ENCODE results near the gene C2CD2.
A peak's percentile ranks its signal among the peaks of the same experiment; 100 is the strongest.
"Not testable (repeated sequence)": the region's sequence is repeated elsewhere in the genome, so short reads cannot be mapped to it uniquely, and the experiment has no call there.

The C2CD2 gene

DNA sequence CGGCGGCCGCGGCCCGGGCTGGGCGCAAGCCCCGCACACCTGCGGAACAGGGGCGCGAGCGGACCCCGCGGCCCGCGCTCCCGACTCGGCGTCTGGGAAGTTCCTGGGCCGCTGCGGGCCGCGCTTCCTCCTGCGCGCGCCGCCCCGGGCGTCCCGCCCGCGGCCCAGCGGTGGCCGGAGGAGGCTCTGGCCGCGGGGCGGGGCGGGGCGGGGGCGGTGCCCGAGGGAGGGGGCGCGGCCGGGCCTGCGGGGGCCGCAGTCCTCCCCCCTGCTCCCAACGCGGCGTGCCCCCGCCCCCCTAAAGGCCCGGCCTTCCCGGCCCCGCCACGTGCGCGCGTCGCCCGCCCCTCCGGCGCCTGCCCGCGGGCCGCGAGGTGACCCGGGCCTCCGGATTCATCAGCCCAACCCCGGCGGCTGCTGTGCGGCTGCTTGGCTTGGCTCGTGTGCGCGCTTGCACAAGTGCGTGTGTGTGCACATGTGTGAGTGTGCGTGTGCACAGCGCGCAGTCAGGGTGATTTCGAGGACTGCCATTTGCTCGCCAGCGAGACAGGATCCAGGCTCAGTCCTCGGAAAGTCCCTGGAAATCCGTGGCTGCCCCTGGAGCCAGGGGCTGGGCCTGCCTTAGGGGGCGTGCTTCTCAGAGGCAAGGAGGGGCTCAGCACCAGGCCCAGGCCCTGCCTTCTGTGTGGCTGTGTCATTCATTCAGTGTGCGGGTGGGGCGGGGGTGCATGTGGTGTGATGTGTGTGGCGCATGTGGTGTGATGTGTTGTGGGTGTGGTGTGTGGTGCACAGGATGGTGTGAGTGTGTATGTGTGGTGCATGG is at the start of gene C2CD2:
TSS of gene C2CD2 (minus strand) at position 188 of the 823 bp plus-strand sequence. CDS start 370 bp downstream, outside the sequence.
- peak; percentile 4 to 22 for DNase-seq

DNA sequence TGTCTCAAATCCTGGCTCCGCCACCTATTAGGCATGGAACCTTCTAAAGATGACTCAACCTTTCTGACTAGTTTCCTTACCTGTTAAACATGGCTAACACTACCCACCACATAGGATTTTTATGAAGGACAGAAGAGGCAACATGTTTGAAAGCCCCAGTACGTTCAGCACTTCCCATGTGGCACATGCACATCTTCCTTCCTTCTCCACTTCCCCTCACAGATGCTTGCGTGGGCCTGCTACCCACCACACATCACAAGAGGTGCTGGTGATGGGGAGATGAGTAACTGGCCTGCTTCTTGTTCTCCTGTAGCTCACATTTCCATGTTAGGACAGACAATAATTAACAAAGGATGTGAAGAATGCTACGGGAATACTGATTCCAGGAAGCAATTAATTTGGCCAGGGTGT is 49.2 kb upstream of the C2CD2 start:
- no peak for DNase-seq

DNA sequence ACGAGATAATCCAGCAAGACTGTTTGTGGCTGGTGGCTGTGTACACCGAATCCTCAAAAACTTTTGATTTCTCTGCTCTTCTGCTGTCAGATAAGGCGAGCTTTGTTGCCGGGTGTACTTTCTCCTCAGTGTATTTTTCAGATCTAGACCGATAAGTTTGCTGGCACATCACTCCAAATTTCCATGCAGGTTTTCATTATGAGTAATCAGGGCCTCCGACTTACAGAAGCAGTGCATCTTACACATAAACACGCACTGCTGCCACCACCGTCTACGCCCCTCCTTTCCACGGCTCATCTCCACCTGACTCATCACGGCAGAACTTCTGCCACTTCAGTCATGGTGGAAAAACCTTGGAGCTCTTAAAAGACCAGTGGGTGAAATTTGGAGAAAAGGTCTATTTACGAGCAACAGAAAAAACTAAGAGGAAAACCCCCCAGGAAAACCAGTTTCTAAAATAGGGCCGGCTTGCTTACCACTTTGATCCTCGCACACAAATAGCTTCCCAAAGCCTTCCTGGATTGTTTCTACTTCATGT is 48.7 kb upstream of the C2CD2 start:
- DNase-seq: peak in 1 of 2 donors; percentile 24

DNA sequence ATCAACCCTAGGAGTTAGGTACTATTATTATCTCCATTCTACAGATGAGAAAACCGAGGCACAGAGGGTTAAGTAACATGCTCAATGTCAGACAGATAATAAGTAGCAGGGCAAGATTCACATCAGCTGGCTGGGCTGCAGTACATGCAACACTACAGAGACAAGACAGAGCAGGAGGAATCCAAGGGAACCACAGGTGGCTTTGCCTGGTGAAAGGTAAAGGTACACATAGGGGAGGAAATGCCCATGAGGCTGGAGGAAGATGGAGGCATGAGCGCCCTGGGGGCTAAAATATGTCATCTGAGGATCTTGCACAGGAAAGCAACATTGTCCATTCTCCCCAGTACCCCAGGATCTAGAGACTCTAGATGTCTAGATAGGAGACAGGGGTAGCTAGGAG is 48.0 kb upstream of the C2CD2 start:
- DNase-seq: no peak

DNA sequence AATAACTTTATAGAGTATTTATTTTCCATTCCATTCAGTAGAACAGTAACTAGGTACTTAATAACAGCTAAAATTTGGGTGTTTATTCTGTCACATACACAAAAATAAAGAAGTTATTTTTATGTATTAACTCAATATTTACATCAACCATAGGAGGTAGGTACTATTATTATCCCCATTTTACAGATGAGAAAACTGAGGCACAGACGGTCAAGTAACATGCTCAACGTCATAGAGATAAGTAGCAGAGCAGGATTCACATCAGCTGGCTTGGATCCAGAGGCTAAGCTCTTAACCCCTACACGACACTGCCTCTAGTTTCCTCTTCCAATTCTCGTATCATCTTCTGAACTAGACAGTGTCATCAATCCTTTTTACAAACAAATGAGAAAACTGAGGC is 47.1 kb upstream of the C2CD2 start:
- no peak for DNase-seq

DNA sequence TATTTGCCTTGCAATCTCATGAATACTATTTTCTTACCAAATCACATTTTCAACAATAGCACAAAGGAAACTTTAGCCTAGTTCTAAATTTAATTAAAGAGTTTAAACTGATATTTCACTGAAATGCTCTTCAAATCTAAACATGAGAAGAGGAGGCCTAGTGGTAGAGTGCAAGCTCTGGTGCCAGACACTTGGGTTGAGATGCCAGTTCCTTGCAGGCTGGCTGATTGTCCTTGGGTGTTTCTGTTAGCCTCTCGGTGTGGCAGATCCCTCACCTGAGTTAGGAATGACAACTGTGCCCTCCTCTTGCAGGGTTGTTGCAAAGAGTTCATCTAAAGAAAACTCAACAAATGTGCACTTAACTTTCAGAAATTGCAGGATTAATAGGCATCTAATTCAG is 43.8 kb upstream of the C2CD2 start:
- DNase-seq: no peak

DNA sequence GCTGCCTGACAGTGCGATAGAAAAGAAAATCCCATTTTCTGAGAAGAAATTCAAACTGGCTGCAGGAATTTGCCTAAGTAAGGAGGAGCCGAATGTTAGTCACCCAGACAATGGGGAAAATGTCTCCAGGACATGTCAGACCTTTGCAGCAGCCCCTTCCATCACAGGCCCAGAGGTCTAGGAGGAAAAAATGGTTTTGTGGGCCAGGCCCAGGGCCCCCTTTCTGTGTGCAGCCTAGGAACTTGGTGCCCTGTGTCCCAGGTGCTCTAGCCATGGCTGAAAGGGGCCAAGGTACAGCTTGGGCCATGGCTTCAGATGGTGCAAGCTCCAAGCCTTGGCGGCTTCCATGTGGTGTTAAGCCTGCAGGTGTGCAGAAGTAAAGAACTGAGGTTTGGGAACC is 41.8 kb upstream of the C2CD2 start:
- DNase-seq: no peak

DNA sequence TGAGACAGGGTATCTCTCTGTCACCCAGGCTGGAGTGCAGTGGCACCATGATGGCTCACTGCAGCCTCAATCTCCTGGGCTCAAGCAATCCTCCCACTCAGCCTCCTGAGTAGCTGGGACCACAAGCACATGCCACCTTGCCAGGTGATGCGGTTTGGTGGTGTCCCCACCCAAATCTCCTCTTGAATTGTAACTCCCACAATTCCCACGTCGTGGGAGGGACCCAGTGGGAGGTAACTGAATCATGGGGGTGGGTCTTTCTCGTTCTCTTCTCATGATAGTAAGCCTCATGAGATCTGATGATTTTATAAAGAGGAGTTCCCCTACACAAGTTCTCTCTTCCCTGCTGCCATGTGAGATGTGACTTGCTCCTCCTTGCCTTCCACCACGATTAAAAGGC is 40.8 kb upstream of the C2CD2 start:
- not testable (repeated sequence) for DNase-seq

DNA sequence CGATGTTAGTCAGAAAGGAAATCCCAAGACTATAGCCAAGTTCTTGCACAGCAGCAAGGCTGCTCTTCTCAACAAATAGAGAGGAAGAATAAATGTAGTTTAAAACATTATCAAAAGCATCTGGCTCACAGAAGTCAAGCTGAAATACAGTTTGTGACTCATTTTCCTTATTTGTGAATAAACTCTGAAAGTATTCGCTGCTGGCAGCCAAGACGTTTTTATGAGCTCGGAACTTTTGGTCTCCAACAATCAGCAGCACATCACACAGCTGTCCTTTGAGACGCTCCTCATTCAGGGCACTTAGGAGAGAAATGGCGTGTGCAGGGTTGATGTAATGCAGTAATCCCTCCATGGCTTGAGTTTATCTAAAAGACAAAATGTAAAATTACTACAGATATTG is 39.9 kb upstream of the C2CD2 start:
- DNase-seq: no peak

DNA sequence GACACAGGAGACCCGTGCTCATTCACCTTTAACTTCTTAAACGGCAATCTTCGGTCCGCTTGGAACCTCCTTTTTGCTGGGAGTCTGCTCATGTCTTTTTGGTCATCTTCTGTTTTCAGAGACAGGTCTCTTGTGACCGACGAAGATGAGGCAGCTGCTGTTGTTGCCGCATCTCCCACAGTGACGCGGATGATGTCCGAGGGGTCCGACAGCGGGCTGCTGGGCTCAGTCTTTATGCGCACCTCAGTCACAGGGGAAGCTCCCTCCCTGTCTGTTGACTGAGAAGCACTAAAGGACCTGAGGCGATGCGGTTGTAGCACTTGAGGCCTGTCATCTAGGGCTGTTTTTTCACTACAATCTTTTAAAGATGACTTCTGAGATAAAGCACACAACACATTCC is 38.8 kb upstream of the C2CD2 start:
- no peak for DNase-seq

DNA sequence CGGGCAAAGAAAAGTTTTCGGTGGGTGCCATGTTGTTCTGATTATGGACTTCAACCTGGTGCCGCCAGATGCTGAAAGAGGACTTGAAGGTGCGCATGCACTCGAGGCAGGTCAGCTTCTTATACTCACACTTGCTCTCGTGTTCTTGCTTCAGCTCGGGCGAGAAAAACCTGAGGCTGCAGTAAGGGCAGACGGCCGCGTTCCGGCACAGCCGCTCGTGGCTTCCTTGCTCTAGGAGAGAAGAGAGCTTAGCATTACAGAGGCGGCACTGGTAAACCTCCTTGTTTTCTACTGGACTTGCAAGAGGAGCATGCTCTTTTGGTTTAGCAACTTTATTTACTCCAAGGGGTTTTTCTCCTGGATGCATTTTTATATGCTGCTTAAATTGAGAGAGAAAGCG is 37.8 kb upstream of the C2CD2 start:
- DNase-seq: no peak

DNA sequence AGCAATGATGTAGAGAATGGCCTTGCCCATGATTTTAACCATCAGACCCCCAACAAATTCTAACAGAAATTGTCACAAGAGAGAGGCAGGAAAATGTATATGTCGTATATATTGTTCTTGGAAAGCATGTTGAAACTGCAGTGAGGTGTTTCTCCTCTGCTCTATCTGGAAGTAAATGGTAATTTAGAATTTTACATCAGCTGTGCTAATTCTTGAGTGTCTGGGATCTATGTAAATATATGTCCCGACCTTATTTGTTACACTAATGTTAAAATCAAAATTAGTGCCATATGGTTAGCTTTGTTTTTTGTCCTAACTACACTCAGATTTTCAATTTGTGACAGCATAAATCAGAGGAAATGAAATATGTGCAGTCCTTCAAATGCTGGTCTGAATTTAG is 35.9 kb upstream of the C2CD2 start:
- DNase-seq: no peak

DNA sequence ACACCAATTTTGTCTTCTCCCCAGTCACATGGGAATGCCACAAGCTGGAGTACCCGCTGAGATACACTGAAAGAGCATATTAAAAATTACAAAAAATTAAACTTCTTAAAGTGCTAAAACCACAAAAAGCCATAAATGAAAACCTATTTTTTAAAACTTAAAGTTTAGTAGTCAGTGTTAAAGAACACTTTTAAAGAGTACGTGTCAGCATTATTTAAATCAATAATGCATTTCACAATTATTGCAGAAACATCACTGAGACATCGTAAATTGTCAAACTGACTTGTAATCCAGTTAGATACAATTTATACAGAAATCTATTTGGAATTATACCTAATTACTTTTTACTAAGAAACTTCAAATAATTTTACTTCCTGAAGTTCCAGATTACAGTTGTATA is 33.5 kb upstream of the C2CD2 start:
- DNase-seq: no peak

DNA sequence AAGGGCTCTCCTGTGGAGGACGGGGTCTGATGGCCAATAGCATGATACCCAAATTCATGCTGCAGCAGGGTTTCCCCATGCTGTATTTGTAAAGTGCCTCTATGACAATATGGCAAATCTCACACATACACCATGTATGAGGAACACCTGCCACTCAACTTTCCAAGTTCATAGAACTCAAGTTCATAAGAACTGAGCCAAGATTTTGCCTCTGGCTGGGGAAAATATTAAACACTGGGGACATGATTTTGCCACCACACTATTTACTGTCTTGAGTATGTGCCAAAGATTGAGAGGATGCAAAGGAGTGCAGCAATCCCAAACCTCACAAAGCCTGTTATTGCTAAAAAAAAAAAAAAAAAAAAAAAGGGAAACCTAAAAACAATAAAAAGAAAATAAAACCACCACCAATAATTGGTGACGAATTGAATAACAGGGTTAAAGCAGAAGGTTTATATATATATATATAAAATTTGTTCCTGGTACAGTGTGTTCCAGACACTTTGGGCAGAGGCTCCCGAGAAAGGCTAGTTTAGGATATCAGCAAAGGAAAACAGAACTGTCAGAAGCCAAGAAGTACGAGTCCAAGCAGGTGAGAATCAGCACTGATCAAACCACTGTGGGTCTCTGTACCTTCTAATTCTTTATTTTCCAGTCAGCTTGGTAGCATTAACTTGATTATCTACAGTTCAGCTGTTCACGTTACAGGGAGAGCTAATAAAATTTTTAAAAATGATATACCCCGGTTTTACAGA is 32.0 kb upstream of the C2CD2 start:
- DNase-seq: no peak

DNA sequence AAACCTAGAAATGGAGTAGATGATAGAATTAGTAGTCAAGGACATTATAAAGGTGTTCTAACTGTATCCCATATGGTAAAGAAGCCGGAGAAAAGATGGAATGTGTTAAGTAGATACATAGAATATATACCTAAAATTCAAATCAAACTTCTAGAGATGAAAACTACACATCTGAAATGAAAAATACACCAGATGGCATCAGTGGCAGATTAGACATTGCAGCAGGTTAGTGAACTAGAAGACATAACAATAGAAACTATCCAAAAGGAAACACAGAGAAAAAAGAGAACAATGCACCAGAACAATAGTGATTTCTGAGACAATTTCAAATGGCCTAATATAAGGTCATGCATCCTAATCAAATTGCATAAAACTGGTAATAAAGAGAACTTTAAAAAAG is 29.4 kb upstream of the C2CD2 start:
- DNase-seq: no peak

DNA sequence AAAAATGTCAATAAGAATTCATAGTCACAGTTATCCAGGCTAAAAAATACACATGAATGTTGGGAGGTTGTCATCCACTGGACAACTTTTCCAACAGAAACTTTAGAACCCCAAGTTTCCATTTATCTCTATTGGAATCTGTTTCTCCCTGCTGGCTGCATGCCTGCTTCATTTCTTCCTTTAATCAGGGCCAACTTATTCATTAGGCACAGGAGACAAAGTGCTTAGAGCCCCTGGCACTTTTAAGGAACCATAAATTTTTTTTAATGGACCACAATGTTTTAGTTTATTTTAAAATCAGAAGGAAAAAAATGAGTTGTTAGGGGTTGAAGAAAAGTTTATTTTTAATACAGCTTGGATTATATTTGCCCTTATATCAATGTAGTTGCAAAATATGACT is 26.7 kb upstream of the C2CD2 start:
- no peak for DNase-seq

DNA sequence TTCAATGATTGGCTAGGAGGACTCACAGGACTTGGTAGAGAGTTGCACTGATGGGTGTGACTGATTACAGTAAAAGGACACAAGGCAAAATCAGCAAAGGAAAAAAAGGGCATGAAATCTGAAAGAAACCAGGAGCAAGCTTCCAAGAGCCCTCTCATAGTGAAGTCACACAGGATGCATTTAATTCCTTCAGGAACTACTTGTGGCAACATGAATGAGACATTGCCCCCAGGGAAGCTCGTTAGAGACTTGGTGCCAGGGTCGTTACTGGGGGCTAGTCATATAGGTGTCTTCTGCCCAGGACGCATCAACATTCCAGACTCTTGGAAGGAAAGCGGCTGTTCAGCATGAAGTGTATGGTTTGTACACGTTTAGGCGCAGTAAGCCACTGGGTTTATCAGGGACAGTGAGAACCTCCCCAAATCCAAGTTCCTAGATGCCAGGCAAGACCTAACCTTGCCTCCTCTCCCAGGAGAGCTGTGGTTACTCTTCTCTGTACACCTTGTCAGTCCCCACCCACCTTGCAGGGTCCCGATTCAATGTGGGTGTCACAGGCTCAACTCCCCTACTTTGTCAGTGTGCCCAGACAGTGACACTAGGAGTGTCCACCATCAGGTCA is 26.0 kb upstream of the C2CD2 start:
- no peak for DNase-seq

DNA sequence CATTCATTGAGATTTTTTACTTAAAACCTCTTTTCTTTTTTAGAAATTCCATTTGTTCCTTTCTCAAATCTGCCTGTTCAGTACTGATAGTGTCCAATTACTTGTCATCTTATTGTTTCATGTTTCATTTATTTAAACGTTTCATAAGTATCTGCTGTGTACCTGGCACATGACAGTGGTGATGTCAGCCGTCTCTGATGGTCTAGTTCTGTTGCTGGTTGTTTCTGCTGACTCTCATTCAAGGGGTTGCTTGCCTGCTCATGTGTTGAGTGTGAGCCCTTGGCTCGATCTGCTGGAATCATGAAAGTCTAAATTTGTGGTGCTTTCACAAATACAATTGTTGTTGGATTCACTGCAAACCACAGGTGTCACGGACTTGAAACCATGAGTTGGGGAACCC is 25.5 kb upstream of the C2CD2 start:
- DNase-seq: no peak

DNA sequence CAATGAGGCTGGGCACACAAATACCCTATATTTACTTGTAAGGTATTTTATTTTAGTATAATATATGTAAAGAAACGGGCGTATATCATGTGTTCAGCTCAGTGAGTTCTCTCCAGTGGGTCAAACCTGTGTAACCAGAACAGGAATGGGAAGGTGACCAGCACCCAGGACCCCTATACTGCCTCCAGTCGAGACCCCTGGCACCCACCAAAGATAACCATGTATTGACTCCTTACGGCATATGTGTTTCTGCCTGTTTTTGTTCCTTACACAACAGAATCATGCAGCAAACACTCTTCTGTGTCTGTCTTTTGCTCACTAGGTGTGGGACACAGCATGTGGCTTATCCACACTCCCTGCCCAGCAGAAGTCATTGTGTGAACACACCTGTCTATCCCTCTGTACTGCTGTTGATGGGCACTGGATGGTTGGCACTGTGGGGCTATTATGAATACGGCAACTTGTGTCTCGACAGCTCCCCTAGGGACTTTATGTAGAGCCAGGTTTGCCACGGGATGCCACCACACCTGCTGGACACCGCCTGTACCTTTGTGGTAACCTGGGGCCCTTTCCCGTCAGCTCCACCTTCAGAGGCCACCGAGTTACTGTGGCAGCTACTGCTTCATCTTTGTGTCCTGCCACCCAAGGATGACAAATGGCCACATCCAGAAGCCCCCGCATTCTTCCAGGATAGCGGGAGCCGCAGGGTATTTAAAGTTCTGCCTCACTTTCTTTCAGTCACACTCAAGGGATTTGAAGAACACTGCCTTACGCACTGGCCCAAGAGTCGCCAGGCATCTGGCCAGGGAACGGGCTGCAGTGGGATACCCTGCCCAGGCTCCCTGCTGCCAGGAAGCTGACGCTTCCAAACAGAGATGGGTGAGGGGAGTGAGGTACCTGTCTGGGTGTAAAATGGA is 23.5 kb upstream of the C2CD2 start:
- DNase-seq: no peak

DNA sequence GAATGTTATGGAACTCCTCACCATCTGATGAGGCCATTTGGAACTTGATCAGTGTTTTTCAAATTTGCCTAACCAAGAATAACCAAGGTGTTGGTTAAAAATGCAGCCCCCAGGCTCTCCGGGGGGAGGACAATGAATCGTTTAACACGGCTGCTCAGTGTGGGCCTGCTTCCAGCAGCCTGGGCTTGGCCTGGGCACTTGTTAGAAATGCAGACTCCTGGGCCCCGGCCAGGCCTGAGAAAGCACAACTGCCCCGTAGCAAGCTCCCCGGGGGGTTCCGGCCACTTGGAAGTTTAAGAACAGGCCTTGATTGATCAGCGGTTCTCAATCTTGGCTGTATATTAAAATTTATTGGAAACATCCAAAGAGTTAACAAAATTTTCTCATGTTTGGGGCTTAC is 22.8 kb upstream of the C2CD2 start:
- DNase-seq: no peak

DNA sequence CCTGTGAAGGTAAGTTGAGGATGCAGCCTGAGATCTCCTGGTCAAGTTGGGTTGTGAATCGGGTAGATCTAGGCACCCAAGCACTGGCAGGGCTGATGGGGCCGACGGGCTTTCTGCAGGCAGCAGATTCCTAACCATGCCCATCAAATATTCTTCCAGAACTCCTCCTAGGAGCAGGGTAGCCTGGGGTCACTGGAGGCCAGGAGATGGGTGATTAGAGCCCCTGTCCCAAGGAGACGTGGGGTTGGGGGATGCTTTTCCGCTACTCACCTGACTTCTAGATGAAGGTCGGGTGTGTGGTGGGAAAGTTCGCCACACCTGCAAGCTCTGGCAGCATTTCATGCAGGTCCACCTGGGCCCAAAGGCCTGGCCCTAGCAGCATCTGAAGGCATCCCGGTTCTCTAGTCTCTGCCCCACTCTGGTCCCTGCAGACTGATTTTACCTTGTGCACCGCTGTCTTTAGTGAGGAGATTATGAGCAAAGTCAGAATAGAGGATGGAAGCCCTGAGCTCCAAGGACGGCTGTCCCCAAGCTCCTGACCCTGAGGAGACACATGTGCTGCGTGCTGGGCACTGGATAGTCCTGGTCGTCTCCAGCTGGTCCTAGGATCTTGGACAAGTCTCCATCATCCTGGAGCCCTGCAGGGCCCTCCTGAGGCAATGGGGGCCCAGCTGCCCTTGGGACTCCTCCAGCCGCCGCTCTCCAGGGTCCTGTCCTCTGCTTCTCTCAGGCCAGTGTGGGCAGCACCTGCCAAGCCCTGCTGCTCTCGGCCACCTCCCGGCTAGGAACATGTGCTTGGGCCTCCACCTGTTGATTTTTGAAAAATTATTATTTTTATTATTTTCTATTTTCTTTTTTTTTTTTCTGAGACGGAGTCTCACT is 21.8 kb upstream of the C2CD2 start:
- no peak for DNase-seq

DNA sequence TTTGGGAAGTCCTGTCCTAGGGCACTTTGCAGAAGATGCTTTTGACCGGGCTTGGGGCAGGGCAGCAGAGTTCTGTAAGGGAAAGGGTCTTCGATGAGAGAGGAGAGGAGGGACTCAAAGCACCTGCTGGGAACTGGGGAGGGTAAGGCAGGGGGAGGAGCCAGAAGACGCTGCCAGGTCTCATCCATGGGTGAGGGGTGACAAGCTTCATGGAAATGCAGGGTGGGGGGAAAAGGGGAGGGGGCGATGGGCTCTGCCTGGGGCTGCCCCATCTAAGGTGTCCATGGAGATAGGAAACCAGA is 20.9 kb upstream of the C2CD2 start:
- no peak for DNase-seq

Measured in CD4-positive, alpha-beta T cell treated with Interleukin-1 beta for 1 hour (primary cell).